MM.1S (cell line): ENCODE data around the gene SLCO2B1.

ENCODE experiments used
- EZH2 ChIP-seq: fragments of 300-600 bp; sonication (generic); optimal IDR thresholded peaks from 2 replicates; pipeline ENCODE3; 2017; ENCODE audit warnings: low read depth, mild to moderate bottlenecking, antibody characterized with exemption, low read length, mixed read lengths
- TF ChIP-seq, protein P1 (sequence below): fragments of 300-600 bp; sonication (generic); IDR thresholded peaks from 2 replicates; pipeline ENCODE4 v1.5.1; 2016; ENCODE audit warnings: antibody characterized with exemption, low read length, mixed read lengths

GRCh38 chr11:75147875-75148263 is 3.0 kb upstream of the SLCO2B1 start:
- TF ChIP-seq, protein P1, sequence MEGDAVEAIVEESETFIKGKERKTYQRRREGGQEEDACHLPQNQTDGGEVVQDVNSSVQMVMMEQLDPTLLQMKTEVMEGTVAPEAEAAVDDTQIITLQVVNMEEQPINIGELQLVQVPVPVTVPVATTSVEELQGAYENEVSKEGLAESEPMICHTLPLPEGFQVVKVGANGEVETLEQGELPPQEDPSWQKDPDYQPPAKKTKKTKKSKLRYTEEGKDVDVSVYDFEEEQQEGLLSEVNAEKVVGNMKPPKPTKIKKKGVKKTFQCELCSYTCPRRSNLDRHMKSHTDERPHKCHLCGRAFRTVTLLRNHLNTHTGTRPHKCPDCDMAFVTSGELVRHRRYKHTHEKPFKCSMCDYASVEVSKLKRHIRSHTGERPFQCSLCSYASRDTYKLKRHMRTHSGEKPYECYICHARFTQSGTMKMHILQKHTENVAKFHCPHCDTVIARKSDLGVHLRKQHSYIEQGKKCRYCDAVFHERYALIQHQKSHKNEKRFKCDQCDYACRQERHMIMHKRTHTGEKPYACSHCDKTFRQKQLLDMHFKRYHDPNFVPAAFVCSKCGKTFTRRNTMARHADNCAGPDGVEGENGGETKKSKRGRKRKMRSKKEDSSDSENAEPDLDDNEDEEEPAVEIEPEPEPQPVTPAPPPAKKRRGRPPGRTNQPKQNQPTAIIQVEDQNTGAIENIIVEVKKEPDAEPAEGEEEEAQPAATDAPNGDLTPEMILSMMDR, result no peak
- no peak for TF ChIP-seq EZH2
